ENCODE data around the gene BARHL1. TPM values are rescaled to one million over a fixed set of nuclear protein-coding genes. Genes with fewer than 3 reads are reported as not detected.

BARHL1 gene
- total and polyA plus RNA-seq, 2 donors (not counting 3 experiments of a cell fraction or from before 2014, with no cell fraction given) = not detected

GRCh38 chr9:132597073-132597775, 14.8 kb downstream of the BARHL1 start:
- H3K27me3 ChIP-seq (ENCODE audit: control insufficient read depth in 2 of 2, insufficient read depth in 2 of 2, low read length in 2 of 2) = peaks cover under 1 to 1% of the 10 kb centered on the region in 2 experiments
- CTCF ChIA-PET = interaction anchor here (0.6 kb wide), 1 partner anchor 10 kb away, joined by 3 read pairs; no protein-coding TSS in a partner anchor
- POLR2A ChIA-PET = no interaction called here
- dilution Hi-C loops (cut with MboI; ENCODE audit: extremely low pct_ligation_motif_present, low sequenced_read_pairs) (no loop called here), intact Hi-C loops (cut with micrococcal nuclease) (no loop called here)
- H3K36me3 ChIP-seq (ENCODE audit: control insufficient read depth in 2 of 2, extremely low read depth in 1 of 2, insufficient read depth in 2 of 2, low read length in 2 of 2) = peaks cover 0 to 7% of the 10 kb centered on the region in 2 experiments
- H3K9me1 ChIP-seq (replicated peaks; ENCODE audit: control insufficient read depth, extremely low read depth, insufficient read depth, low read length) = no peaks in the 10 kb centered on the region
- no peaks in the 10 kb centered on the region for H3K9me3 ChIP-seq (replicated peaks; ENCODE audit: control insufficient read depth, insufficient read depth, low read length)
- H4K20me1 ChIP-seq (replicated peaks; ENCODE audit: control insufficient read depth, extremely low read depth, insufficient read depth, low read length) = no peaks in the 10 kb centered on the region
- H3K4me3 ChIP-seq (replicated peaks in 1 of 3; ENCODE audit: insufficient read depth in 1 of 3, low read depth in 1 of 3, low read length in 3 of 3) = no peak overlapping the region
- no peak overlapping the region for H3K4me2 ChIP-seq (ENCODE audit: insufficient read depth, low read length)
- H3K79me2 ChIP-seq (ENCODE audit: control insufficient read depth, insufficient read depth, low read length) = no peaks in the 10 kb centered on the region
- TF ChIP-seq JUN (IDR thresholded peaks at IDR 0.05; ENCODE audit: borderline replicate concordance, insufficient read depth, insufficient read length, low read depth) (no peak), FOS (IDR thresholded peaks at IDR 0.05; ENCODE audit: borderline replicate concordance, insufficient read depth, low read length) (no peak), MAX (IDR thresholded peaks at IDR 0.05; ENCODE audit: insufficient read depth, insufficient read length) (no peak), GATA2 (IDR thresholded peaks at IDR 0.05; ENCODE audit: insufficient read depth, insufficient read length, low read depth, low read length) (no peak), POLR2A (IDR thresholded peaks at IDR 0.05; ENCODE audit: low read depth, low read length) (no peak), MYC (IDR thresholded peaks at IDR 0.05; ENCODE audit: low read depth, low read length) (no peak), EZH2 (IDR thresholded peaks at IDR 0.05; ENCODE audit: borderline replicate concordance, low read depth, low read length, severe bottlenecking) (no peak)
- FAIRE-seq (no peak), DNase-seq (ENCODE audit: low read depth, low spot score) (no peak)
- no peak overlapping the region for H3K27ac ChIP-seq (ENCODE audit: insufficient read depth, low read depth, low read length)
- no TSS peak for BruUV-seq (replicated peaks)
- H2AFZ ChIP-seq (ENCODE audit: low read depth, low read length) = no peak overlapping the region
- no peak overlapping the region for H3K9ac ChIP-seq (replicated peaks; ENCODE audit: extremely low read depth, insufficient read depth, low read length)
- no peaks in the 10 kb centered on the region for H3K4me1 ChIP-seq (ENCODE audit: control insufficient read depth, extremely low read depth, insufficient read depth, low read length)

All from endothelial cell of umbilical vein (primary cell).